Neuronal stem cell (in vitro differentiated cells): Measurements from ENCODE around the gene DEUP1.

Experiments
- DNase-seq: peaks from one replicate; pipeline ENCODE4 v3.0.0-alpha.2; 2013; ENCODE audit warnings: low spot score
- H2AFZ ChIP-seq: one replicate; pipeline ENCODE4 v1.6.1; 2013; ENCODE audit warnings: mild to moderate bottlenecking, low read length, inconsistent platforms
- H2AK5ac ChIP-seq: 2 replicates; pipeline ENCODE4 v1.6.1; 2013; ENCODE audit warnings: low read depth, mild to moderate bottlenecking, inconsistent platforms, low read length, moderate library complexity, mixed read lengths
- H2BK120ac ChIP-seq: 2 replicates; pipeline ENCODE4 v1.6.1; 2013; ENCODE audit warnings: low read depth, mild to moderate bottlenecking, inconsistent platforms, low read length, moderate library complexity, mixed read lengths
- H2BK12ac ChIP-seq: one replicate; pipeline ENCODE4 v1.6.1; 2013; ENCODE audit warnings: low read length, inconsistent platforms
- H2BK15ac ChIP-seq: 2 replicates; pipeline ENCODE4 v1.6.1; 2013; ENCODE audit warnings: mild to moderate bottlenecking, low read length, inconsistent platforms, mixed read lengths
- H2BK5ac ChIP-seq: one replicate; pipeline ENCODE4 v1.6.1; 2013; ENCODE audit warnings: inconsistent platforms, mild to moderate bottlenecking, low read length, moderate library complexity
- H3K14ac ChIP-seq: one replicate; pipeline ENCODE4 v1.6.1; 2013; ENCODE audit warnings: low read length, inconsistent platforms
- H3K18ac ChIP-seq: 2 replicates; pipeline ENCODE4 v1.6.1; 2013; ENCODE audit warnings: low read length, inconsistent platforms
- H3K23ac ChIP-seq: 2 replicates; pipeline ENCODE4 v1.6.1; 2013; ENCODE audit warnings: low read depth, mild to moderate bottlenecking, mixed read lengths, low read length, inconsistent platforms; ENCODE audit not compliant: poor library complexity
- H3K27ac ChIP-seq: replicated peaks from 3 replicates; pipeline ENCODE4 v1.5.1; 2013; ENCODE audit warnings: low read length, inconsistent platforms
- H3K27me3 ChIP-seq, 3 experiments: 2 replicates each; pipeline ENCODE4 v1.6.1; 2013; ENCODE audit warnings: low read length in 3 of 3, mild to moderate bottlenecking in 2 of 3, inconsistent platforms in 1 of 3, low read depth in 1 of 3, mixed read lengths in 1 of 3, moderate library complexity in 1 of 3; ENCODE audit not compliant: control insufficient read depth in 3 of 3, insufficient read depth in 3 of 3
- H3K36me3 ChIP-seq, 2 donors: replicated peaks in 1 of 2; 2 replicates each; pipeline ENCODE4 v1.6.1; 2013; ENCODE audit warnings: low read length in 2 of 2; ENCODE audit not compliant: control insufficient read depth in 2 of 2, insufficient read depth in 2 of 2
- H3K4ac ChIP-seq: 2 replicates; pipeline ENCODE4 v1.6.1; 2013; ENCODE audit warnings: inconsistent platforms, mild to moderate bottlenecking, low read length, moderate library complexity
- H3K4me1 ChIP-seq, 2 donors: 1 replicate in 1 of 2; 2 replicates in 1 of 2; pipeline ENCODE4 v1.6.1; 2013; ENCODE audit warnings: low read length in 2 of 2, low read depth in 1 of 2; ENCODE audit not compliant: control insufficient read depth in 2 of 2, insufficient read depth in 1 of 2
- H3K4me2 ChIP-seq: one replicate; pipeline ENCODE4 v1.6.1; 2013; ENCODE audit warnings: mild to moderate bottlenecking, low read length, inconsistent platforms; ENCODE audit not compliant: insufficient read depth, poor library complexity, severe bottlenecking
- H3K4me3 ChIP-seq, 2 donors: 2 replicates each; pipeline ENCODE4 v1.5.1; 2013; ENCODE audit warnings: low read length in 2 of 2, mild to moderate bottlenecking in 2 of 2, inconsistent platforms in 1 of 2, moderate library complexity in 1 of 2
- H3K79me1 ChIP-seq: one replicate; pipeline ENCODE4 v1.6.1; 2013; ENCODE audit warnings: low read depth, mild to moderate bottlenecking, inconsistent platforms, low read length, moderate library complexity
- H3K9ac ChIP-seq: one replicate; pipeline ENCODE4 v1.6.1; 2013; ENCODE audit warnings: mild to moderate bottlenecking, low read depth, low read length, inconsistent platforms; ENCODE audit not compliant: poor library complexity
- H3K9me3 ChIP-seq, 2 donors: replicated peaks in 1 of 2; 2 replicates each; pipeline versions ENCODE3 to v1.6.1; 2013; ENCODE audit warnings: low read length in 2 of 2, mild to moderate bottlenecking in 2 of 2, inconsistent platforms in 1 of 2, low read depth in 1 of 2, mixed read lengths in 1 of 2, moderate library complexity in 1 of 2; ENCODE audit not compliant: control insufficient read depth in 2 of 2, insufficient read depth in 1 of 2
- H4K8ac ChIP-seq: one replicate; pipeline ENCODE4 v1.6.1; 2013; ENCODE audit warnings: low read depth, mild to moderate bottlenecking, inconsistent platforms, low read length, moderate library complexity
- H4K91ac ChIP-seq: one replicate; pipeline ENCODE4 v1.6.1; 2013; ENCODE audit warnings: low read length, low read depth, mild to moderate bottlenecking, inconsistent platforms; ENCODE audit not compliant: poor library complexity
- WGBS, 2 donors: extraction: QIAGEN DNeasy Blood & Tissue Kit; methylation state at CpG; one replicate each; pipeline ENCODE4 v1.1.7; 2013; ENCODE audit warnings: missing lambda C conversion rate in 2 of 2, mixed read lengths in 1 of 2; ENCODE audit not compliant: insufficient read length in 2 of 2, insufficient replicate concordance in 1 of 2; ENCODE audit errors: extremely low coverage in 2 of 2; 5-methylcytosine and 5-hydroxymethylcytosine counted together

The DEUP1 gene

DNA sequence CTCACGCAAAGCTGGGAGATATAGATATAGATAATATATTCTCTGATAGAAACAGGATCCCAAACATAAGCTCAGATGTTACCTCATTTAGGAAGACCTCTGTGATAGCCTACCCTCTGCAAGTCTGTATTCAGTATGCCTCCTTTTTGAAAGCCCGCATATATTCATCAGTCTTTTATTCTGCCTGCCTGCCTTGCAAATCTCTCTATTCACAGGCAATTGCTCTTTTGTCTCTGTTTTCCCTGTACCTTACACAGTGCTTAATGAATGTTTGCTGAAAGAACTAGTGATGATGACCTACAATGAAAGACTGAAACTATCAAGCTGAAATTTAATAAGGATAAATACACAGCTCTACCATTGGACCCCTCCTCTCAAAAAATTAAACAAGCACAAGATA is 18.4 kb downstream of the DEUP1 start:
- Histone ChIP-seq H2BK120ac (no peak overlapping the region), H2BK15ac (no peak overlapping the region), H3K9ac (no peak overlapping the region), H3K14ac (no peak overlapping the region), H3K4me1 (no peaks in the 10 kb centered on the region), H4K91ac (no peak overlapping the region), H3K23ac (no peak overlapping the region), H3K18ac (no peak overlapping the region), H3K79me1 (no peaks in the 10 kb centered on the region), H3K4me3 (no peak overlapping the region), H3K36me3 (no peaks in the 10 kb centered on the region), H3K27me3 (no peaks in the 10 kb centered on the region), H3K27ac (no peak overlapping the region), H3K4ac (no peak overlapping the region), H2AFZ (no peak overlapping the region), H3K9me3 (no peaks in the 10 kb centered on the region), H2BK12ac (no peak overlapping the region), H2AK5ac (no peak overlapping the region), H4K8ac (no peak overlapping the region), H2BK5ac (no peak overlapping the region), H3K4me2 (no peak overlapping the region)
- no CpG with 5 or more reads among the region's 2 CpGs for WGBS, 2 donors
- DNase-seq: no peak

DNA sequence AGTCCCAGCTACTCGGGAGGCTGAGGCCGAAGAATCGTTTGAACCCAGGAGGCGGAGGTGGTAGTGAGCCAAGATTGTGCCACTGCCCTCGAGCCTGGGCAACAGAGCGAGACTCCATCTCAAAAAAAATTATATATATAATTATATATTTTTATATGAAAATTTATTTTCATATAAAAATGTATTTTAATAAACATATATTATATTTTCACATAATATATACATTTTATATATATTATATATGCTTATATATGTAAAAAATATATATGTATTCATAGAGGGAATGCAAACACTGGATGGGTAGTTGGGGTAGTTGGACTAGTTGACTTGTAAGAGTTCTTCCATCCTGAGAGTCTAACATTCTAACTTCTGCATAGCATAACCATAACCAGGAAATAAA is 20.3 kb downstream of the DEUP1 start:
- no CpG with 5 or more reads among the region's 6 CpGs for WGBS, 2 donors

DNA sequence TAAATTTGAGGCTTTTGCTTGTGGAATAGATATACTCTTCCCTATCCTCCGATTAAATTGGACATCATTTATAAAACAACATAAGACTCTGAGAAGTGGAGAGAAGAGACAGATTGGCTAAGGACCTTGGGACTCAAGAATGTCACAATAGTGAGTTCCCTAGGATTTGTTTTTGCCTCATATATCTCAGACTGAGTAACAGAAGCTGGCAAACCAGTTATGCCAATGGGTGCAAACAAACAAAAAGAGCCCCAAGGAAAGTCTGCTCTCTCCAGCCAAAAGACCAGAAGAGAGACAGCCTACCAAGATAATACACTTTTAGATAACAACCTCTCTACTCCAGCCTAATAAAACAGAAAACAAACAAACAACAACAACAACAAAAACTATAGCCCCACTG is 28.9 kb downstream of the DEUP1 start:
- no peak overlapping the region for H3K18ac ChIP-seq
- H3K79me1 ChIP-seq: no peaks in the 10 kb centered on the region
- no peak for DNase-seq
- no peak overlapping the region for H2AFZ ChIP-seq
- H3K4me1 ChIP-seq: no peaks in the 10 kb centered on the region
- no peak overlapping the region for H2BK15ac ChIP-seq
- no peak overlapping the region for H3K23ac ChIP-seq
- no peak overlapping the region for H2AK5ac ChIP-seq
- WGBS, 2 donors: no CpG with 5 or more reads among the region's 1 CpG
- H3K36me3 ChIP-seq: no peaks in the 10 kb centered on the region
- H3K4ac ChIP-seq: no peak overlapping the region
- no peak overlapping the region for H2BK5ac ChIP-seq
- no peak overlapping the region for H3K4me2 ChIP-seq
- no peak overlapping the region for H3K4me3 ChIP-seq
- no peaks in the 10 kb centered on the region for H3K9me3 ChIP-seq
- no peak overlapping the region for H4K8ac ChIP-seq
- no peak overlapping the region for H2BK12ac ChIP-seq
- H3K27me3 ChIP-seq: no peaks in the 10 kb centered on the region
- no peak overlapping the region for H3K9ac ChIP-seq
- H4K91ac ChIP-seq: no peak overlapping the region
- H3K27ac ChIP-seq: no peak overlapping the region
- no peak overlapping the region for H2BK120ac ChIP-seq
- H3K14ac ChIP-seq: no peak overlapping the region

More for the DNA sequence above, 20.3 kb downstream of the DEUP1 start:
- Histone ChIP-seq H3K4me2 (no peak overlapping the region), H3K27ac (no peak overlapping the region), H3K23ac (no peak overlapping the region), H2BK15ac (no peak overlapping the region), H3K9ac (no peak overlapping the region), H2BK12ac (no peak overlapping the region), H2BK5ac (no peak overlapping the region), H2AFZ (no peak overlapping the region), H3K4me1 (no peaks in the 10 kb centered on the region), H4K91ac (no peak overlapping the region), H3K4me3 (no peak overlapping the region), H3K36me3 (no peaks in the 10 kb centered on the region), H3K9me3 (no peaks in the 10 kb centered on the region), H3K18ac (no peak overlapping the region), H3K27me3 (no peaks in the 10 kb centered on the region), H4K8ac (no peak overlapping the region), H3K14ac (no peak overlapping the region), H3K4ac (no peak overlapping the region), H2BK120ac (no peak overlapping the region), H3K79me1 (no peaks in the 10 kb centered on the region), H2AK5ac (no peak overlapping the region)
- no peak for DNase-seq

DNA sequence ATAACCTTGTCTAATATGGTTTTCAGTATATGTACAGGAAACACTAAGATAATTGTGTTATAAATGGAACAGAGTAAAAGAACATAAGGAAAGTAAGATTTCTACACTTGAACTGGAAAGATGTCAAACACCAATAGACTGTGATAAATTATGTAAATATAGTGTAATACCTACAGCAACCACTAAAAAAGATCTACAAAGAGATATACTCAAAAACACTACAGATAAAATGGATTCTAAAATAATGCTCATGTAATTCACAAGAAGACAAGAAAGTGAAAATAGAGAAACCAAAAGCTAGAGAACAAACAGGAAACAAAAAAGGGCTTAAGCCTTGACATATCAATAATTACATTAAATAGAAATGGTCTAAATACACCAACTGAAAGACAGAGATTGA is 30.9 kb downstream of the DEUP1 start:
- H2BK5ac ChIP-seq: no peak overlapping the region
- no peak for DNase-seq

More for the DNA sequence above, 30.9 kb downstream of the DEUP1 start:
- H3K4me3 ChIP-seq: no peak overlapping the region
- H3K36me3 ChIP-seq: no peaks in the 10 kb centered on the region
- no peak overlapping the region for H3K27ac ChIP-seq
- H2AK5ac ChIP-seq: no peak overlapping the region
- H3K18ac ChIP-seq: no peak overlapping the region
- no peaks in the 10 kb centered on the region for H3K4me1 ChIP-seq
- no peak overlapping the region for H4K91ac ChIP-seq
- no peaks in the 10 kb centered on the region for H3K27me3 ChIP-seq
- H4K8ac ChIP-seq: no peak overlapping the region
- no peak overlapping the region for H3K9ac ChIP-seq
- H3K23ac ChIP-seq: no peak overlapping the region
- no peaks in the 10 kb centered on the region for H3K9me3 ChIP-seq
- no peak overlapping the region for H2BK12ac ChIP-seq
- no peak overlapping the region for H2BK120ac ChIP-seq
- no peak overlapping the region for H2BK15ac ChIP-seq
- no peak overlapping the region for H2AFZ ChIP-seq
- no peak overlapping the region for H3K4me2 ChIP-seq
- no peak overlapping the region for H3K14ac ChIP-seq
- no peaks in the 10 kb centered on the region for H3K79me1 ChIP-seq
- H3K4ac ChIP-seq: no peak overlapping the region
